Heart left ventricle (tissue), 16 donors: ENCODE measurements around the gene TBL1X. TPM values are rescaled to one million over a fixed set of nuclear protein-coding genes. Genes with fewer than 3 reads are reported as not detected.

Experiments used
- ATAC-seq, 4 donors: fragments of 200-7000 bp; cut with Tn5 transposase; one replicate each; pipeline ENCODE4 v1.9.1; 2020 to 2022; ENCODE audit warnings: moderate library complexity in 4 of 4, mild to moderate bottlenecking in 3 of 4, moderate number of reproducible peaks in 1 of 4
- DNase-seq, 5 donors: peaks; one replicate each; pipeline ENCODE4 v3.0.0-alpha.2; 2020
- H3K27ac ChIP-seq, 12 donors: fragments of 200-600 bp; sonication (generic) in 4 of 12; one replicate each; pipeline versions ENCODE4 v1.5.0 to v1.8.0; 2016 to 2022; ENCODE audit warnings: mild to moderate bottlenecking in 2 of 12
- H3K27me3 ChIP-seq, 9 donors: fragments of 200-600 bp; sonication (generic) in 2 of 9; one replicate each; pipeline versions ENCODE4 v1.5.1 to v1.8.0; 2016 to 2022; ENCODE audit warnings: mild to moderate bottlenecking in 3 of 9
- H3K36me3 ChIP-seq, 9 donors: fragments of 200-600 bp; sonication (generic) in 2 of 9; one replicate each; pipeline versions ENCODE4 v1.5.0 to v1.8.0; 2018 to 2022; ENCODE audit warnings: mild to moderate bottlenecking in 2 of 9
- H3K4me1 ChIP-seq, 12 donors: fragments of 200-600 bp; sonication (generic) in 4 of 12; one replicate each; pipeline versions ENCODE4 v1.5.0 to v1.8.0; 2016 to 2022; ENCODE audit warnings: mild to moderate bottlenecking in 3 of 12
- H3K4me3 ChIP-seq, 12 donors: fragments of 200-600 bp; sonication (generic) in 4 of 12; one replicate each; pipeline versions ENCODE4 v1.5.0 to v1.8.0; 2017 to 2022; ENCODE audit warnings: mild to moderate bottlenecking in 9 of 12, moderate library complexity in 4 of 12
- H3K9me3 ChIP-seq, 12 donors: fragments of 200-600 bp; sonication (generic) in 4 of 12; one replicate each; pipeline versions ENCODE4 v1.5.0 to v1.8.0; 2016 to 2022; ENCODE audit warnings: mild to moderate bottlenecking in 1 of 12
- POLR2A ChIP-seq, 2 donors: fragments of 450-650 bp; IDR thresholded peaks; one replicate each; pipeline ENCODE4 v1.6.1; 2017; ENCODE audit warnings: antibody characterized with exemption in 2 of 2, mild to moderate bottlenecking in 2 of 2, moderate library complexity in 2 of 2
- WGBS, 4 donors: extraction: QIAGEN DNeasy Blood & Tissue Kit in 2 of 4; methylation state at CpG; one replicate each; pipeline versions ENCODE4 v1.1.5 to v1.1.7; 2013 to 2018; 5-methylcytosine and 5-hydroxymethylcytosine counted together
- intact Hi-C, 10 donors: fragments of 100-400 bp; cut with DNase I; formaldehyde crosslinking; loops; one replicate each; pipeline versions ENCODE4 v1.11.1 to v1.14.2; 2022
- polyA plus RNA-seq, 2 donors: library from polyadenylated mRNA; stranded (reverse); fragments of 200-250 nt; gene quantifications; one replicate each; pipeline ENCODE4 v1.2.3, GENCODE V29; 2013
- total RNA-seq, 9 donors: library from RNA; depleted of rRNA in 2 of 9; stranded (reverse); fragments of >200 nt in 2 of 9; fragmentation: NEBNext Ultra II Directional in 3 of 9; extraction: Animal tissue kit (Norgen Biotek cat#: 25700) in 3 of 9; gene quantifications; one replicate each; pipeline versions ENCODE4 v1.1.0 to v1.2.4, GENCODE V29; 2016 to 2023
- TF ChIP-seq, protein P1 (sequence below), 12 donors: fragments of 200-600 bp; sonication (generic) in 4 of 12; IDR thresholded peaks; one replicate each; pipeline versions ENCODE4 v1.5.0 to v1.8.0; 2018 to 2022; ENCODE audit warnings: antibody characterized with exemption in 12 of 12, mild to moderate bottlenecking in 5 of 12
- donor health status: ischemic (EF 13 %, LVEDD 7.1; RV severe dilation, severe dysfunction).
- donor health status: healthy with polysubstance abuse.
- donor health status: DM: no; HTN: yes; CAD: no.
- donor health status: DM: no; HTN: no; CAD: no.
- donor health status: ischemic (EF 25% LVEDD 6.9; RV normal size, moderate dysfunction).
- donor health status: ischemic (EF 25% LVEDD 5.7; RV mildly dilated, moderate dysfunction).
- donor health status: healthy.
- donor health status: DM: yes; HTN: yes; CAD: no.
- donor health status: ischemic (EF 35%, LVEDD 5.7; RV mildly dilated, moderate dysfunction).
- donor health status: nonischemic (EF 11% LVEDD 7.7; RV severe dilation, severe dysfunction).
- donor health status: DM: yes; HTN: yes; CAD: no.
- donor health status: PGD.
- donor health status: ischemic (EF 29% LVEDD 5.4; RV normal size, mild dysfunction).
- donor health status: nonischemic (EF 23%, LVEDD 6.1; RV moderate dilation, normal function).

TBL1X gene
- total and polyA plus RNA-seq, 11 donors, result 2.4 to 30.7 (median 9.7) TPM

DNA sequence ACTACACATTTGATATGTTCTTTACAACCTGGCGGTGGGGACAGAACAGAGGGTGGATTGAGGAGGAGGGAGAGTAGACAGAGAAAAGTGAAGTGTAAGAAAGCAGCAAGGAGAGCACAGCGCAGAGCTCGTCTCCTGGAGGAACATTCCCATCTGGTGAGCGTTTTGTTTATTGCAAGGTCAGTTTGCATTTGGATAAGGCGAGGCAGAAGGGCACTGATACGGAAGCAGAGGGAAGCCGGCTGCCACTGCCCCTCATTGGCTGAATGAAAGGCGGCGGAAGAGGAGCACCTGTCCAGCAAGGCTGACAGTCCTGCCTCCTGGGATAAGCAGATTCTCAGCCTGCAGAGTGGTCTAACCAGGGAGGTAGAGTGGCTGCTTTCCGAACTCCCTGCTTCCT, 217.6 kb downstream of the TBL1X start:
- Histone ChIP-seq H3K4me1 (peaks cover 0 to 10% (median 0%) of the 10 kb centered on the region in 12 donors), H3K27me3 (no peaks in the 10 kb centered on the region), H3K4me3 (no peak overlapping the region), H3K36me3 (peaks cover 0 to 3% (median 0%) of the 10 kb centered on the region in 9 donors), H3K27ac (no peak overlapping the region), H3K9me3 (no peaks in the 10 kb centered on the region)
- no peak for DNase-seq
- 49 to 67% (median 58%) methylated on average over 10 of the region's 10 CpGs for WGBS, 4 donors
- intact Hi-C loops, result loop anchor here in 1 of 10 donors (10.0 kb wide), 1 partner anchor 218 kb away; the partner anchor contains the start of gene TBL1X
- TF ChIP-seq, protein P1, sequence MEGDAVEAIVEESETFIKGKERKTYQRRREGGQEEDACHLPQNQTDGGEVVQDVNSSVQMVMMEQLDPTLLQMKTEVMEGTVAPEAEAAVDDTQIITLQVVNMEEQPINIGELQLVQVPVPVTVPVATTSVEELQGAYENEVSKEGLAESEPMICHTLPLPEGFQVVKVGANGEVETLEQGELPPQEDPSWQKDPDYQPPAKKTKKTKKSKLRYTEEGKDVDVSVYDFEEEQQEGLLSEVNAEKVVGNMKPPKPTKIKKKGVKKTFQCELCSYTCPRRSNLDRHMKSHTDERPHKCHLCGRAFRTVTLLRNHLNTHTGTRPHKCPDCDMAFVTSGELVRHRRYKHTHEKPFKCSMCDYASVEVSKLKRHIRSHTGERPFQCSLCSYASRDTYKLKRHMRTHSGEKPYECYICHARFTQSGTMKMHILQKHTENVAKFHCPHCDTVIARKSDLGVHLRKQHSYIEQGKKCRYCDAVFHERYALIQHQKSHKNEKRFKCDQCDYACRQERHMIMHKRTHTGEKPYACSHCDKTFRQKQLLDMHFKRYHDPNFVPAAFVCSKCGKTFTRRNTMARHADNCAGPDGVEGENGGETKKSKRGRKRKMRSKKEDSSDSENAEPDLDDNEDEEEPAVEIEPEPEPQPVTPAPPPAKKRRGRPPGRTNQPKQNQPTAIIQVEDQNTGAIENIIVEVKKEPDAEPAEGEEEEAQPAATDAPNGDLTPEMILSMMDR (IDR thresholded peaks at IDR 0.05), result peak in 5 of 12 donors; percentile 16 to 31 (median 30)
- no peak for TF ChIP-seq POLR2A (IDR thresholded peaks at IDR 0.05)
- peak in 3 of 4 donors; percentile 36 to 56 (median 42) for ATAC-seq

DNA sequence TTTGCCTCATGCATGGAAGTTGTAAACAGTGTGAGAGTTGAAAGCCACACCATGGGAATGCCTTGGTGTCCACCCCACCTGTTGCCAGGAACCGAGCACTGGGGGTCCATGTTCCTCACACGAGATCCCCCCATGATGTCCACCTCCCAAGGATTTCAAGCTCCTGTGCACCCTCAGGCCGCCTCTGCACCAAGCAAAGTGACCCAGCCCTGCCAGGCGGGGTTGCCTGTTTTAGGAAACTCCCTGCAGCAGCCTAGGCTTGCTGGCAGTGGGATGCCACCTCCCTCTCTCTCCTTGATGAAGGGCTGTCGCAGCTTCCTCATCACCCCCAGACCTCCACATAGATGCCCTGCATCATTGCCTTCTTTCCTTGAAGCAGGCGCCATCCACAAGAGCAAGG, 218.0 kb downstream of the TBL1X start:
- peaks cover 0 to 3% (median 0%) of the 10 kb centered on the region in 9 donors for H3K36me3 ChIP-seq
- peaks cover 0 to 6% (median 0%) of the 10 kb centered on the region in 12 donors for H3K4me1 ChIP-seq
- intact Hi-C loops, result loop anchor here in 1 of 10 donors (10.0 kb wide), 1 partner anchor 218 kb away; the partner anchor contains the start of gene TBL1X
- H3K27ac ChIP-seq, result no peak overlapping the region
- DNase-seq (no peak), ATAC-seq (no peak)
- H3K4me3 ChIP-seq, result no peak overlapping the region
- WGBS, 4 donors, result 76 to 95% (median 85%) methylated on average over 5 to 6 of the region's 6 CpGs
- TF ChIP-seq POLR2A (IDR thresholded peaks at IDR 0.05), result no peak
- TF ChIP-seq, protein P1 (IDR thresholded peaks at IDR 0.05), result no peak
- H3K9me3 ChIP-seq, result no peaks in the 10 kb centered on the region
- no peaks in the 10 kb centered on the region for H3K27me3 ChIP-seq

DNA sequence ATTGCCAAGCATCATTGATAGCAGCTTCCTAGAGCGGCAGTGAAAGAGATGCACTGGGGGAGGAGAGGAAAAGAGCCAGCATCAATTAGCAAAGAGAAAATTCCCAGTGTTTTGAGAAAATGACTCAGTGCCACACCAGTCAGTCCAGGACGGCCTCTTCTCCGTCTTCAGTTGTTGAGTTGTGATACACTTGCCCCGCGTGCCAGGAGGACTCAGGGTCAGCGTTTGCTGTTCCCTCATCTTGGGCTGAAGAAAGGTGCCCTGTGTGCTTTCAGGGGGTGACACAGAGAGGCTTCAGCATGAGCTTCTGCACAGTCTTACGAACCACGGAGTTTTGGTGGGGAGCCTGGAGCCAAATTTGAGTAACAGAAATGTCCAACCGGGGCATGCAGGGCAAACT, 218.5 kb downstream of the TBL1X start:
- H3K36me3 ChIP-seq, result peaks cover 0 to 4% (median 0%) of the 10 kb centered on the region in 9 donors
- ATAC-seq (no peak), DNase-seq (no peak)
- no peak overlapping the region for H3K4me3 ChIP-seq
- intact Hi-C loops, result loop anchor here in 1 of 10 donors (10.0 kb wide), 1 partner anchor 219 kb away; the partner anchor contains the start of gene TBL1X
- no peak for TF ChIP-seq POLR2A (IDR thresholded peaks at IDR 0.05)
- no peak overlapping the region for H3K27ac ChIP-seq
- H3K27me3 ChIP-seq, result no peaks in the 10 kb centered on the region
- 92 to 98% (median 94%) methylated on average over 9 of the region's 9 CpGs for WGBS, 4 donors
- no peaks in the 10 kb centered on the region for H3K9me3 ChIP-seq
- peaks cover 0 to under 1% (median 0%) of the 10 kb centered on the region in 12 donors for H3K4me1 ChIP-seq

DNA sequence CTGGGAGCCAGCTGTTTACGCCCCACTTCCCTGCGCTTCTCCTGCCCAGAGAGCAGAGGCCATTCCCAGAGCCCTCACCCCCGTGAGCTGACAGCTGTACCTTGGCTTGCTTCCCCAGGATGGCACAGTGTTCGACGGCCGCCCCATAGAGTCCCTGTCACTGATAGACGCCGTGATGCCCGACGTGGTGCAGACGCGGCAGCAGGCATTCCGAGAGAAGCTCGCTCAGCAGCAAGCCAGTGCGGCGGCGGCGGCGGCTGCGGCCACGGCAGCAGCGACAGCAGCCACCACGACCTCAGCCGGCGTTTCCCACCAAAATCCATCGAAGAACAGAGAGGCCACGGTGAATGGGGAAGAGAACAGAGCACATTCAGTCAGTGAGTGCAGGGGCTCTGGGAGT, 223.0 kb downstream of the TBL1X start:
- 81 to 94% (median 91%) methylated on average over 3 to 27 of the region's 27 CpGs for WGBS, 4 donors
- no peak overlapping the region for H3K27ac ChIP-seq
- peaks cover 0 to 24% (median 8%) of the 10 kb centered on the region in 9 donors for H3K36me3 ChIP-seq
- ATAC-seq (no peak), DNase-seq (no peak)
- no peaks in the 10 kb centered on the region for H3K4me1 ChIP-seq
- no peaks in the 10 kb centered on the region for H3K27me3 ChIP-seq
- TF ChIP-seq, protein P1 (IDR thresholded peaks at IDR 0.05), result no peak
- no peak for TF ChIP-seq POLR2A (IDR thresholded peaks at IDR 0.05)
- no peaks in the 10 kb centered on the region for H3K9me3 ChIP-seq
- intact Hi-C loops, result loop anchor here in 1 of 10 donors (10.0 kb wide), 1 partner anchor 223 kb away; the partner anchor contains the start of gene TBL1X
- H3K4me3 ChIP-seq, result no peak overlapping the region
